Measurements from ENCODE around the gene EPHB1.

Gene EPHB1

DNA sequence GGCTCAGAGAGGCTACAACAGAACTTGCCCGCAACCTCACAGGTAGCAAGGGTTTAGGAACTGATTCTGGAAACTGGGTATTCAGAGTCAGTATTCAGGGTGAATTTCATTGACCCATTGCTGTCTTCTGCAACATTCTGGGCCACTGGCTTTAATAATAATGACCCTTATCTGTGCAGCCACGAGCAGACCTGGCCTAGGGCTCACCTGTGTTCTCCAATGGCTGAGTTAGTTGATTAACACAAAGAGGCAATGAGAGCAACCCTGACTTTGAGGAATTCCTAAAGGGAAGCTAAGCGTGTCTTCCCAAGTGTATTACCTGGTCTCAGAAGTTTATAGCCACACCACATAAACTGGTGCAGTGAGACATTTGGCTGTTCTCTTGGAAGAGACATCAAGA, 289.9 kb downstream of the EPHB1 start:
- no peak overlapping the region for H3K4me3 ChIP-seq (replicated peaks; ENCODE audit: low read depth, low read length)
- TF ChIP-seq, protein P1, sequence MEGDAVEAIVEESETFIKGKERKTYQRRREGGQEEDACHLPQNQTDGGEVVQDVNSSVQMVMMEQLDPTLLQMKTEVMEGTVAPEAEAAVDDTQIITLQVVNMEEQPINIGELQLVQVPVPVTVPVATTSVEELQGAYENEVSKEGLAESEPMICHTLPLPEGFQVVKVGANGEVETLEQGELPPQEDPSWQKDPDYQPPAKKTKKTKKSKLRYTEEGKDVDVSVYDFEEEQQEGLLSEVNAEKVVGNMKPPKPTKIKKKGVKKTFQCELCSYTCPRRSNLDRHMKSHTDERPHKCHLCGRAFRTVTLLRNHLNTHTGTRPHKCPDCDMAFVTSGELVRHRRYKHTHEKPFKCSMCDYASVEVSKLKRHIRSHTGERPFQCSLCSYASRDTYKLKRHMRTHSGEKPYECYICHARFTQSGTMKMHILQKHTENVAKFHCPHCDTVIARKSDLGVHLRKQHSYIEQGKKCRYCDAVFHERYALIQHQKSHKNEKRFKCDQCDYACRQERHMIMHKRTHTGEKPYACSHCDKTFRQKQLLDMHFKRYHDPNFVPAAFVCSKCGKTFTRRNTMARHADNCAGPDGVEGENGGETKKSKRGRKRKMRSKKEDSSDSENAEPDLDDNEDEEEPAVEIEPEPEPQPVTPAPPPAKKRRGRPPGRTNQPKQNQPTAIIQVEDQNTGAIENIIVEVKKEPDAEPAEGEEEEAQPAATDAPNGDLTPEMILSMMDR (IDR thresholded peaks at IDR 0.05; ENCODE audit: low read depth, low read length, missing control alignments): no peak
- no peak for DNase-seq (ENCODE audit: extremely low read depth, low read depth)

DNA sequence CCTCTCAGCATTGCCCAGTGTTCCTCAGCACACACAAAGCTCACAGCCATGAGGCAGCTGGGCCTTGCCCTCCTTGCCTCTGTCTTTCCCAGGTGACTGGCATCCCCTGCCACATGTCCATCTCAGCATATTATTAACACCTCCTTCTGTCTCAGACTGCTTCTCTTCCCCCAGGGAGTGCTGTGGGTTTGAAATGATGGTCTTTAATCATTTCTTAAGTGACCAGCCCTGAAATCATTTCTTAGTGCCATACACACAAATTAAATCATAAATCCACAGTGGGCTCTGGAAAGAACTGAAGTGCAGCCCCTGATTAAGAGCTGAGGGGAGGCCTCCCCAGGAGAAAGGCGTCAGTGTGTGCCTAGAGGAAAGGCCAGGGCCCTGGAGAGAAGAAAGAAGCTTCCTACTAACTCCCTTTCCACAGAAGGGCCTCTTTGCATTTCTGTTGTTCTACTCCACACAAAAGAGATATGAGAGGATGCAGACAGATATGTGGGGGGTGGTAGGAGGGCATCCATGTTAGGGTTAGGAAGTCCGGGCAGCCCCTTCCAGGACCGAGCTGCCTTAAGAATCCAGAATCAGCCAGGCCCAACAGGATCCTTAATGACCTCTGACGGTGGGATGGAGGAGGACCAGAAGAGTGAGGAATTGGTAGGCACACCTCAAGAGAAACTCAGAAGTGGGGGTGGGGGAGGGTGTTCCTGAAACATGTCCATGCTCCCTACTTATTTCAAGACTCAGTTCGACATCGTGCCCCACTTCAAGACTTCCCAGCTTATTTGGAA, 290.8 kb downstream of the EPHB1 start:
- DNase-seq (ENCODE audit: extremely low read depth, low read depth): no peak
- no peak overlapping the region for H3K4me3 ChIP-seq (replicated peaks; ENCODE audit: low read depth, low read length)
- TF ChIP-seq, protein P1 (IDR thresholded peaks at IDR 0.05; ENCODE audit: low read depth, low read length, missing control alignments): no peak

DNA sequence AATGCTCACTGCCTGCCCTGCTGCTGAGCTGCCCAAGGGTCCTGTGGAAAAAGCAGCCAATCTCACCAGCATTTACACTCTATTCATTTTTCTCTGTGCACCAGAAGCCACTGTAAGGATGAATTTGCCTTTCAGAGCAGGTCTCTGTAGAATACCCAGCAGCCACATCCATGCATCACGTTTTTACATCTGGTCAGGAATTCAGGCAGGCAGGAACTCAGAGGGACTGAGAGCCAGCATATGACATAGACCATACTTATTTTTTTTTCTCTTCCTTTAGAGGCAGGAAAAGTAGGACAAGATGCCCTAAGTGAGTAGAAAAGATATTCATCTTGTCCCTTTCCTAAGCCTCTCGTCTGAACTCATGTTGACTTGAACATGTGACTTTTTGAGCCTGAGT, 292.7 kb downstream of the EPHB1 start:
- DNase-seq (ENCODE audit: extremely low read depth, low read depth): no peak
- TF ChIP-seq, protein P1 (IDR thresholded peaks at IDR 0.05; ENCODE audit: low read depth, low read length, missing control alignments): no peak
- H3K4me3 ChIP-seq (replicated peaks; ENCODE audit: low read depth, low read length): no peak overlapping the region

DNA sequence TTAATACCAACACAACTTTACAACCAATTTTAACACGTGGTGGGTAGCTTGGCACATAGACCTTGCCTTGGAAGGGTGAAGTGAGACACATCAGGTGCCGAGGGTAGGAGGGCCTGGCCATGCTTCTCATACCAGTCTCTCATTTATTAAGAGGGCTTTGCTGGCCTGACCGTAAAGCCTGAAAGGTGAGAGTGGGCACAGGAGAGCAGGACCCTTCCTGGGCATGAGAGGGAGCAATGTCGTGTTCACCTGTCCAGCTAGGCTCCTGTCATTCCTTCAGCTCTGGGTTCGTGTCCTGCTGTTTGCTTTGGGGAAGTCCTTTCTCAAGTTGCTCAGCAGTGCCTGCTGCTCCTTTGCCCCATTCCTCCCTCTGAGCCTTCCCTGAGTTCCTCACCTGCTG, 294.4 kb downstream of the EPHB1 start:
- DNase-seq (ENCODE audit: extremely low read depth, low read depth): no peak
- TF ChIP-seq, protein P1 (IDR thresholded peaks at IDR 0.05; ENCODE audit: low read depth, low read length, missing control alignments): no peak
- H3K4me3 ChIP-seq (replicated peaks; ENCODE audit: low read depth, low read length): no peak overlapping the region

DNA sequence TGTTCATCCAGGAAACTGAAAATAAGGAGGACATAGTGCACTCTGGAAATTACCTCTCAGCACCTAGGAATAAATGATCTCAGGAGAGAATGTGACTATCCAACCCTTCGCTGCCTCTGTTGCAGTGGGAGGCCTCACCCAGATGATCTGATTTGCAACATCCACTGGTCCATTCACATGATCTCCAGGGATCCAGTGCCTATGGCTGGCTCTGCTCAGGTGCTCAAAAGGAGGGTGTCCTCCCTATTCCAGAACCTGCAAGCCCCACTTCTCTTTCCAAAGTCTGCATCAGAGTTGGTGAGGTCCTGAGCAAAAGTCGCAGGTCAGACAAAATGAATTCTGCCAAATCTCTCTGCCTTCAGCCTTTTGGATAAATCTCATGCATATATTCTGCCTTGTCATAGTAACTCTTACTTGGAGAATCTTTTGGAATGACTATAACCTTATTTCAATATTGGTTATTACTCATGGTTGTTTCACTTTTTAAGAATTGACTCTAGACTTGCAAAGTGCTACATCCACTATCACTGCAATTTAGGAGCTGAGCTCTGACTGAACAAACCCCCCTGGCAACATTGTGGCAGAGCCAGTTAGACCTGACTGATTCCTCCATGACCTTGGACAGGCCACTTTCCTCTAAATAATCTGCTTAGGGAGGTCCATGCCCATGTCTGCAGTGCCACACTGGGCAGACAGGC, 295.1 kb downstream of the EPHB1 start:
- DNase-seq (ENCODE audit: extremely low read depth, low read depth): no peak
- TF ChIP-seq, protein P1 (IDR thresholded peaks at IDR 0.05; ENCODE audit: low read depth, low read length, missing control alignments): no peak
- no peak overlapping the region for H3K4me3 ChIP-seq (replicated peaks; ENCODE audit: low read depth, low read length)

DNA sequence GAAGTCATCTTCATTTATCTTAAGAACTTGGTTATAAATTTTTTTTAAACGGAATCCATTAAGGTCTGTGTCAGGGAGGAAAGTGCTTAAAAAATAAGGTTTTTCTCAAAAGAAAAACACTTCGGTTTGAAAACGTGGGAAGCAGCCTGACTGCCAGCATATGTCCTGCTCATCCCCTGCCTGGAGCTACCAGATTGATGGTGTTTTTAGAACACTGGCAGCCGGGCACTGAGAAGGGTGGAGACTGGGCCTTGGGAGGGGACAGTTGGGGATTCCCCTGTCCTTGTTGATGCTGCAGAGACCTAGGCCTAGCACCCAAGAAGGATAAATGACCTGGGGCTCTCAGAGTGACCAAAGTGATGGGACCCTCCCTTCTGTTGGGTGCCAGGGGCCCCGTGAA, 296.9 kb downstream of the EPHB1 start:
- TF ChIP-seq, protein P1 (IDR thresholded peaks at IDR 0.05; ENCODE audit: low read depth, low read length, missing control alignments): no peak

More for the DNA sequence above, 296.9 kb downstream of the EPHB1 start:
- no peak for DNase-seq (ENCODE audit: extremely low read depth, low read depth)
- no peak overlapping the region for H3K4me3 ChIP-seq (replicated peaks; ENCODE audit: low read depth, low read length)
